Activated B cell treated with CpG ODN at 0.5 μM for 24 hours (primary cell): Measurements from ENCODE around the gene CD207. TPM values are rescaled to one million over a fixed set of nuclear protein-coding genes. Genes with fewer than 3 reads are reported as not detected.
"Not testable (repeated sequence)": the region's sequence is repeated elsewhere in the genome, so short reads cannot be mapped to it uniquely, and the experiment has no call there.

Source experiments
- ATAC-seq: fragments of 200-7000 bp; cut with Tn5 transposase; one replicate; pipeline ENCODE4 v1.10.0; 2021; ENCODE audit warnings: low read depth, mild to moderate bottlenecking, moderate library complexity
- CTCF ChIA-PET: fragments of 350-600 bp; sonication (Branson Sonifier 250); formaldehyde crosslinking; loops from one replicate; lab custom pipeline; 2021; ENCODE audit warnings: antibody characterized with exemption; lab: Charles Lee
- POLR2A ChIA-PET: fragments of 350-600 bp; sonication (Branson Sonifier 250); formaldehyde crosslinking; loops from one replicate; lab custom pipeline; 2021; ENCODE audit warnings: antibody characterized with exemption; lab: Charles Lee
- DNase-seq: peaks from one replicate; pipeline ENCODE4 v3.0.0; 2022
- H3K27ac Mint-ChIP-seq: one replicate; pipeline ENCODE4 v1.8.0; 2020; ENCODE audit warnings: mixed read lengths
- H3K27me3 Mint-ChIP-seq: one replicate; pipeline ENCODE4 v1.8.0; 2021; ENCODE audit warnings: mixed read lengths
- H3K36me3 Mint-ChIP-seq: one replicate; pipeline ENCODE4 v1.8.0; 2021; ENCODE audit warnings: low read depth, mixed read lengths
- H3K4me1 Mint-ChIP-seq: one replicate; pipeline ENCODE4 v1.8.0; 2021; ENCODE audit warnings: mixed read lengths
- H3K4me3 Mint-ChIP-seq: one replicate; pipeline ENCODE4 v1.8.0; 2020; ENCODE audit warnings: mild to moderate bottlenecking, mixed read lengths
- H3K9me3 Mint-ChIP-seq: one replicate; pipeline ENCODE4 v1.8.0; 2020; ENCODE audit warnings: mixed read lengths
- CTCF ChIP-seq: fragments of 200-600 bp; IDR thresholded peaks from one replicate; pipeline ENCODE4 v1.8.0; 2022; ENCODE audit warnings: antibody characterized with exemption, mild to moderate bottlenecking
- intact Hi-C: fragments of 100-400 bp; cut with micrococcal nuclease; formaldehyde crosslinking; loops from one replicate; pipeline ENCODE4 v1.15.1; 2024
- total RNA-seq: library from RNA; stranded (reverse); gene quantifications from 2 replicates; pipeline ENCODE4 v1.2.3, GENCODE V29; 2022

CD207 gene
- not detected in 2 replicates for total RNA-seq

- no peaks in the 10 kb centered on the region for H3K9me3 Mint-ChIP-seq
- H3K27ac Mint-ChIP-seq = no peak within 1 kb of the TSS
- TF ChIP-seq CTCF = no peak
- DNase-seq (no peak), ATAC-seq (no peak)
- POLR2A ChIA-PET = no interaction called here
- CTCF ChIA-PET = no interaction called here
- no peak within 1 kb of the TSS for H3K4me3 Mint-ChIP-seq
- H3K36me3 Mint-ChIP-seq = no peaks in the 10 kb centered on the region
- H3K27me3 Mint-ChIP-seq = peaks cover 9% of the 10 kb centered on the region
- intact Hi-C loops = no loop called here
- H3K4me1 Mint-ChIP-seq = no peaks in the 10 kb centered on the region
Measured at GRCh38 chr2:70835643-70836042, at the start of gene CD207. Gene CD207, minus strand, starts transcription at chr2:70835816. Its CDS starts 40 bp downstream, at chr2:70835776.

GRCh38 chr2:70878543-70878942 is 42.9 kb upstream of the CD207 start:
- POLR2A ChIA-PET, CTCF ChIA-PET, ATAC-seq, intact Hi-C loops, H3K9me3 Mint-ChIP-seq, H3K4me3 Mint-ChIP-seq, H3K4me1 Mint-ChIP-seq, DNase-seq, H3K27ac Mint-ChIP-seq, H3K36me3 Mint-ChIP-seq: not testable (repeated sequence)
- H3K27me3 Mint-ChIP-seq = peaks cover 82% of the 10 kb centered on the region

GRCh38 chr2:70876138-70876537 is 40.5 kb upstream of the CD207 start:
- H3K4me3 Mint-ChIP-seq, intact Hi-C loops, H3K4me1 Mint-ChIP-seq, H3K27ac Mint-ChIP-seq, DNase-seq, H3K9me3 Mint-ChIP-seq, H3K36me3 Mint-ChIP-seq, ATAC-seq, POLR2A ChIA-PET: not testable (repeated sequence)
- peaks cover 77% of the 10 kb centered on the region for H3K27me3 Mint-ChIP-seq
- CTCF ChIA-PET = interaction anchor here (0.8 kb wide), 1 partner anchor 44 kb away, joined by 4 read pairs; no protein-coding TSS in a partner anchor

GRCh38 chr2:70873541-70873940 is 37.9 kb upstream of the CD207 start:
- Mint-ChIP-seq H3K27me3 (peaks cover 67% of the 10 kb centered on the region), H3K36me3 (no peaks in the 10 kb centered on the region), H3K9me3 (no peaks in the 10 kb centered on the region), H3K4me1 (peaks cover 6% of the 10 kb centered on the region), H3K4me3 (no peak overlapping the region), H3K27ac (no peak overlapping the region)
- ATAC-seq = no peak
- CTCF ChIA-PET = interaction anchor here (1.2 to 6.9 kb wide), 2 partner anchors 73 to 128 kb away, joined by 3 to 62 read pairs; no protein-coding TSS in a partner anchor
- intact Hi-C loops = loop anchor here (5.0 kb wide), 1 partner anchor 129 kb away; no protein-coding TSS in a partner anchor
- no peak for DNase-seq
- no peak for TF ChIP-seq CTCF
- POLR2A ChIA-PET = no interaction called here

- TF ChIP-seq CTCF = no peak
- Mint-ChIP-seq H3K4me3 (no peak overlapping the region), H3K36me3 (no peaks in the 10 kb centered on the region), H3K9me3 (no peaks in the 10 kb centered on the region), H3K4me1 (peaks cover 6% of the 10 kb centered on the region), H3K27ac (no peak overlapping the region), H3K27me3 (peaks cover 51% of the 10 kb centered on the region)
- POLR2A ChIA-PET = no interaction called here
- DNase-seq (peak; percentile 61), ATAC-seq (peak; percentile 78)
- CTCF ChIA-PET = interaction anchor here (1.0 to 6.9 kb wide), 10 partner anchors 9 to 568 kb away, joined by 3 to 62 read pairs (median 4); no protein-coding TSS in a partner anchor
- intact Hi-C loops = loop anchor here (1.0 to 5.0 kb wide), 5 partner anchors 48 to 131 kb away; no protein-coding TSS in a partner anchor
Measured at GRCh38 chr2:70871398-70872211, 36.0 kb upstream of the CD207 start.

DNA sequence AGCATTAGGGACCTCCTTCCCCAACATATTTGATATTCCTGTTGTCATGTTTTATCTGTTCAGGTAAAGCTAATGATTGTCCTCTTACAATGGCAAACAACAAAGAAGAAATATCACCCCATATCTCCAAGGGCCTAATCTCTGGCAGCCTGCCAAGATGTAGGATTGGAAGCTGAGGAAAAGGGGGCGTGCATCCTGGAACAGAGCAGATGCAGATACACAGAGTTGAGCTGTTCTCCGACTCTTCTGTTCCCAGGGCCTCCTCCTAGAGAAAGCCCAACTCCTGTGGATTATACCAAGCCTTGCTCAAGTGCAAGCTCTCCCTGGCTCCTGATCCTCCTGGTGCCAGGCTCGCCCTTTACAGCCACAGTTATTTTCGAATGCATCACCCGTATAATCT is 35.2 kb upstream of the CD207 start:
- intact Hi-C loops = loop anchor here (1.0 to 5.0 kb wide), 5 partner anchors 49 to 132 kb away; no protein-coding TSS in a partner anchor
- H3K27me3 Mint-ChIP-seq = peaks cover 43% of the 10 kb centered on the region
- H3K9me3 Mint-ChIP-seq = no peaks in the 10 kb centered on the region
- H3K36me3 Mint-ChIP-seq = no peaks in the 10 kb centered on the region
- ATAC-seq = no peak
- H3K4me3 Mint-ChIP-seq = no peak overlapping the region
- no peak overlapping the region for H3K27ac Mint-ChIP-seq
- ChIA-PET CTCF (interaction anchor here (1.3 to 6.9 kb wide), 7 partner anchors 9 to 567 kb away, joined by 3 to 62 read pairs (median 7); no protein-coding TSS in a partner anchor), POLR2A (no interaction called here)
- no peak for DNase-seq
- no peak for TF ChIP-seq CTCF
- peaks cover 6% of the 10 kb centered on the region for H3K4me1 Mint-ChIP-seq
